RCC 7860 (cell line): ENCODE measurements around the gene DDX1.

ENCODE experiments used
- DNase-seq: peaks from one replicate; pipeline ENCODE4 v3.0.0-alpha.2; 2015; ENCODE audit warnings: low spot score
- FAIRE-seq: peaks from 2 replicates; lab custom pipeline; 2012; peaks lifted over from hg19 to GRCh38; lab: Jason Lieb, UNC

DDX1 gene

DNA sequence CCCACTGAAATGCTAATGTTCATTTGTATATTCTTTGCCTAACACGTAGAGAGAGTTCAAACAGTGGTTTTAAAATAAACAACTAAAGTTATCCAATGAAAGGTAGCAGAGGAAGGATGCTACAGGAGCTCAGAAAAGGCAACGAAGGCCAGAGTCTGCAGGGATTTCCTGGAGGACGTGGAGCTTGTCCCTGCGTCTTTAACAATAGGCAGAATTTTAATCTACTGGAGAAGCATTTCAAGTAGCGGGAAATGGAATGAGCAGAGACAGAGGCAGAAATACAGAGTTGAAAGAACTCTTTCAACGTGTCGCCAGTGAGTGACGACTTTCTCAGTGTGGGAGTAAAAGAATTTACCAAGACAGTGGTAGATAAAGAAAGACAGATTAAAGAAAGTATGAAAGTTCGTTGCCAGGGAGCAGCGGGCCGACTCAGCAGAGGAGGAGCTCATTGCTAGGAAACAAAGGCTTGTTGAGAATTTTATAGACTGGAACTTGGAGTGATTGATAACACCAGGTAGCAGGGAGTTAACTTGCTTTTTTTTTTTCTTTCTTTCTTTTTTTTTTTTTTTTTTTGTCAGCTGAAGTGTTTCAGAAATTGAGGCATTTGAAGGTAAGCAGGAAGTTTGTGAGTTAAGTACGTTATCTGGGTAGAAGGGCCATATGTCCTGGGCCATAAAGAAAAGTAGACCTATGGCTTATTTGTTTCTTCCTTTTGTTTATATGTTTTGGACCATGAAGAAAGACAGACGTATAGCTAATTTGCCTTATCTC, 29.9 kb upstream of the DDX1 start:
- FAIRE-seq (no peak), DNase-seq (peak; percentile 41)

DNA sequence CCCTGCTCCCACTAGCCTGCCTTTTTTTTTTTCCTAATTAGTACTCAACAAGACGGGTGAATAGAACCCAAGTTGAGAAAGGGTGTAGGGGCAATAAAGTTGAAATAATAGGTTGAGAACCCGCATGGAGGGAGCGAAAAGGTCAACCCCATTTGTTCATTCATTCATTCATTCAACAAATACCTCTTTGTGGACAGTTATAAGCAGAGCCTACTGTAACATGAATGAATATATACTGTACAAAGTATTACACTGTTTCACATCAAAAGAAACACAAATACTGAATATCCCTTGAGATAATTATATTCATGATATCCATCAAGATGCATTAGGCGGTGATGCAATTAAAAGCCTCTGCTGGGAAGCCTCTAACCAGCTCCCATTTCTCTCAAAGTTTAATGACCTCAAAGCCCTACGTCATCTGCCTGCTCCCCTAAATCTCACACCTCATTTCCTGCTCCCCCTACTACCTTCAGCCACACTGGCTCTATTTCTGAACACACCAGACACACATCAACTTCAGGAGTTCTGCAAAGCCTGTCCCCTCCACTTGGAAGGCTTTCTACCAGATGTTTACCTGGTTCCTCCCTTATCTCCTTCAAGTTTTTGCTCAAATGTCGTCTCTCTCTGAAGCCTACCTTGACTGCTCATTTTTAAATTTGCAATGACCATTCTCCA, 29.2 kb upstream of the DDX1 start:
- DNase-seq (no peak), FAIRE-seq (no peak)

DNA sequence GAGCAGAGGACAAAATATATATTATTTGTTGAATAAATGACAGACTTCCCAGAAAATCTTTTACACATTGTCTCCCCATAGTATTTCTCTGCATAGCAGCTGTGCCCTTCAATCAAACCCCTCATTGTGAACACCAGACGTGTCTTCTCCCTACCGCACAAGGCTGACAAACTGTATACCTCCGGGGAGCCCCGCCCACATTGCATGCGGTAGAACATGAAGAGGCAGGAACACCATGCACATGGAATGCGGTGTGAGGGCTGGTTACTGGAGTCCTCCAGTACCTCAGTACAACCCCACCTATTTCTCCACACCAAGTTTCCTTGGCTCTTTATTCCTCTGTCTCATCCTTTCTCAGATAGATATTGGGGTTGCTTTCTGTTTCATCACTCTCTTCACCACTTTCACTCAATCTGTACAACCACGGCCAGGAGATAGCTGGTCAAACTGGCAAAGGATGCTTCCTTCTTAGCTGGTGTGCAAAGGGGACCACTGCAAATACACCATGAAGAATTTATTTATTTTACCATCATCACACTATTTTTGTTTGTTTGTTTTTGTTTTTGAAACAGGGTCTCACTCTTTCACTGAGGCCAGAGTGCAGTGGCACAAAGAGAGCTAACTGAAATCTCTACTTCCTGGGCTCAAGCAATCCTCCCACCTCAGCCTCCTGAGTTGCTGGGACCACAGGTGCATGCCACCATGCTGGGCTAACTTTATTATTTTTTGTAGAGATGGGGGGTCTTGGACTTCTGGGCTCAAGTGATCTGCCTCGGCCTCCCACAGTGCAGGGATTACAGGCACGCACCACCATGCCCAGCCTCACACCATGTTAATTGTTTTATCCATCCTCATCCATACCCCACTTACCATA, 28.2 kb upstream of the DDX1 start:
- DNase-seq, result no peak
- no peak for FAIRE-seq

DNA sequence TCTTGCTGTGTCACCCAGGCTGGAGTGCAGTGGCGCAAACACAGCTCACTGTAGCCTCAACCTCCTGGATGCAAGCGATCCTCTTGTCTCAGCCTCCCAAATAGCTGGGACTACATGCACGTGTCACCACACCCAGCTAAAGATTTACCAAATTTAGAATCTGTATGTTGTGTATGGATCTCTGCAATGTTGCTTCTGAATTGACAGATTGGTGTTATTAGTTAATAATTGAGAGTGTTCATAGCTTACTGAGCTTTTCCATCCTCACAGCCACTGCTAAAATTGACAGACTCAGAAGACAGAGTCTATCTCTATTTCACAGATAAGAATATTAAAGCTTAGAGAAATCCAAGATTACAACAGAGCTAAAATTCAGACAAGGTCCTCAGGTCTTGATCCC, 26.3 kb upstream of the DDX1 start:
- FAIRE-seq, result no peak

DNA sequence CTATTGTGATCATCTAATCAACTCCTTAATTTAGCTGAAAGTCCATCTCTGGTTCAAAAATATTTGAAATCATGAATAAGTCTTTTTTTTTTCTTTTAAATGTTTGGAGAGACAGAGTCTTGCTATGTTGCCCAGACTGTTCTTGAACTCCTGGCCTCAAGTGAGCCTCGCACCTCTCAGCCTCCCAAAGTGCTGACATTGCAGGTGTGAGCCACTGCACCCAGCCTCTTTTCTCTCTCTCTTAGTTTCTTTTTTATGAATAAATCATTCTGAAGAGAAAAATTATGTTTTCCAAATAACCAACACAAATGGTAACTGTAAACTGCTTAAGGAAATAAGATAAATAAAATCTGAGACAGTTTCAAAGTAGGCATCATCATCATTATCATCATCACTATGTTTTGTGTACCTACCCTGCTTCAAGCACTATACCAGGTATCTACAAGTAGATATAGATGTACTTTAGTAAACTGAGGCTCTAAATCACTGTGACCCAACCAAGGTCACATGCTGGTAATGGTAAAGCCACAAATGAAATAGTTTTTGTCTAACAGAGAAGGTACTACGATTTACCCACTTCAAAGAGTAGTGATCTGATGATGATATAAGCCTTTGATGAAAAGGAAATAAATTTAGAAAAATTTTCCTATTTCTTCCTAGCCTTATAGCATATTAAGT, 25.5 kb upstream of the DDX1 start:
- DNase-seq (no peak), FAIRE-seq (no peak)

More for the DNA sequence above, 26.3 kb upstream of the DDX1 start:
- DNase-seq, result no peak

DNA sequence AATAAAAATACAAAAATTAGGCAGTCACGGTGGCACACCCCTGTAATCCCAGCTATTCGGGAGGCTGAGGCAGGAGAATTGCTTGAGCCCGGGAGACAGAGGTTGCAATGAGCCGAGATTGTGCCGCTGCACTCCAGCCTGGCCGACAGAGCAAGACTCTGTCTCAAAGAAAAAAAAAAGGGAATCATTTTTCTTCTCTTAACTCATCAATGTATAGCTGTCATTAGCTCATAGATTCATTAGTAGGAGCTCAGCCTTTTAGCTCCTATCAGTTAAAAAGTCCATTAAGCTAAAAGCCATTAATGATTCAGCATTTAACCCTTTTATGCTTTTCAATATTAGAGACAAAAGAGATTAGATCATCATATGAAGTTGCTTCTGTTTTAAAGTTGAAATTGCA, 24.8 kb upstream of the DDX1 start:
- DNase-seq, result no peak
- FAIRE-seq, result no peak

DNA sequence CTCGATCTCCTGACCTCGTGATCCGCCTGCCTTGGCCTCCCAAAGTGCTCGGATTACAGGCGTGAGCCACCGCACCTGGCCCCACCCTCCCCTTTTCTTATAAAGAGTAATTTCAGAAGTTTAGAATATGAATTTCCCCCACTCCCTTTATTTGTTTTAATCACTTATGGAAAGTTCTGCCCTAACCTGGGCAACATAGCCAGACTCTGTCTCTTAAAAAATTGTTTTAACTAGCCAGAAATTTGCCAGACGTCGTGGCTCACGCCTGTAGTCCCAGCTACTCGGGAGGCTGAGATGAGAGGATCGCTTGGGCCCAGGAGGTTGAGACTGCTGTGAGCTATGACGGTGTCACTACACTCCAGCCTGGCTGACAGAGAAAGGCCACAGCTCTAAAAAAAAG, 22.8 kb upstream of the DDX1 start:
- no peak for DNase-seq
- no peak for FAIRE-seq

DNA sequence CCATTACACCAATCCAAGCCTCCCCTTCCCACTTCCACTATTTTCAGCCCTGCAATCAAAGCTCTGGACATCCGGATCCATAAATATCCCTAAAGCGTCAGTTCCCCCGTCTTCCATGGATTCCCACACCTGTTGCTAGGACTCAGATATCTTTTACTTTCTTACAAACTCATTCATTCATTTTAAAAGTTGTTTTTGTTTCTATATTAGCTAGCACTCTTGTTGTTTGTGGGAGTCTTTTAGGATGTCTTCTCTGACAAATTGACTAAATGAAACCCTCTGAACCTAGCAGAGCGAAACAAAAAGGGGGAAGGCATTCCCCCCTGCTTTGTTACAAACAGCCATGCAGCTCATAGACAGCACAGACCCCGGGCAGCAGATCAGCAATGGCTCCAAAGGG, 21.6 kb upstream of the DDX1 start:
- DNase-seq (no peak), FAIRE-seq (no peak)

DNA sequence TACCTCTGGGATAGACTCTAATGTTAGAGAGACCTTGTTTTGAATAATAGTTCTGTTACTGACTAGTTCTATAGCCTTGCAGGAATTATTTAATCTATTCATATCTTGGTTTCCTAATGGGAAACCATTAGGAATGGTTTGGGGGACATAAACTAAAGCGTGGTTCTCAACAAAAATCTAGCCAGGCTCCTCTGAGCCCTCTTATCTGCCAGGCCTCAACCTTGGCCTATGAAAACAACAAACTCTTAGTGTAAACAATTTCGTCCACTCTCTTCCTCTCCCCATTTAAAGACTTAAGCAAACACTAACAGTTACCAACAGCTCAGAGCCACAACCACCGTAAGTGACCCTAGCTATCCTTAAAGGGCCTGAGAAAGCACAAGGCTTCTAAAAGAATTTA, 19.9 kb upstream of the DDX1 start:
- DNase-seq (no peak), FAIRE-seq (no peak)

DNA sequence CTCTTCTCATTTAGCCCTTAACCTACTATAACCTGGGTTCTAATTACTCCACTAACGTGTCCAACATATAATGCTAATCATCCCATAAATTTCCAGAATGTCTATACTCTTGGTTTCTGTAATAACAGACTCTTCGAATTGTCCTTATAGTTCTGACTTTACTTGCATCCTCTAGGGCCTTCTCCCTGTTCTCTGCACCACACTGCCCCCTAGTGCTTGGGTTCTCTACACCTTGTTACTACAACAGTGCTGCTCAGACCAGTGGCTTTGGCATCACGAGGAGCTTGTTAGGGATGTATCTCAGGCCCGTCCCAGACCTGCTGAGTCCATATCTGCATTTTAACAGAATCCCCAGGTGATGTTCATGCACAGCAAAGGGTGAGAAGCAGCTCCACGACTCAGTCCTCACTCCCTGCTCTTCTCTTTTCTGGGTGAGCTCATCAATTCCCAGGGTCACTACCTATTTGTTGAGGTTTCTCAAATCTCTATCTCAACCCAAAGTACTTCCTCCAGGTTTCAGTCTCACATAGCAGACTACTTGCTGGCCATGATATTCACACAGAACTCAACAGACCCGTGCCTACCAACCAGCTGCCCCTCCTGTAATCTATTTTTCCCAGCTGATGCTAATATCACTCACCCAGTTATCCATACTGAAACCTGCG, 14.5 kb upstream of the DDX1 start:
- no peak for FAIRE-seq
- peak; percentile 62 for DNase-seq

DNA sequence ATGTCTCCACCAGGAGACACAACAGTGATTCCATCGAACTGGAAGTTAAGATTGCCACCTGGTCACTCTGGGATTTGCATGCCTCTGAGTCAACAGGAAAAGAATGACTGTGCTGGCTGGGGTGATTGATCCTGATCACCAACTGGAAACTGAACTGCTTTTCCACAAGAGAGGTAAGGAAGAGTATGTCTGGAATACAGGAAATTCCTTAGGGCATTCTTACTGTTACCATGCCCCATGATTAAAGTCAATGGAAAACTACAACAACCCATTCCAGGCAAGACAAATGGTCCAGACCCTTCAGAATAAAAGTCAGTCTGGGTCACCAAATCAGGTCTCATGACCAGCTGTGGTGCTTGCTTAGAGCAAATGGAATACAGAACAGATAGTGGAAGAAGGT, 12.0 kb upstream of the DDX1 start:
- no peak for DNase-seq
- no peak for FAIRE-seq

DNA sequence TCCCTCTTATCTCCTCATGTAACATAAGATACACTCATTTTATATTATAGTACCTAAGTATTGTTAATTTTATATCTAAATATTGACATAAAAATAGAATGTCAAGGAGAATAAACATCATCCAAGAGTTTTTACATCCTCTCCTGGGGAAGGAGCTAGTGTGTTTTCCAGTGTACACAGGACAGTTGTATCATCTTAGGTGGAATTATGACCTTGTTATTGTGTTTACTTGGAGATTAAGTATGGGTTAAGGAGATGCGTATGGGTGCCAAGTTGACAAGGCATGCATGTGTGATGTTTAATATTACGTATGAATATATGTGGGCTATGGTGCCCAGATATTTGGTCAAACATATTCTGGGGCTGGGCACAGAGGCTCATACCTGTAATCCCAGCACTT, 11.2 kb upstream of the DDX1 start:
- FAIRE-seq (no peak), DNase-seq (no peak)

DNA sequence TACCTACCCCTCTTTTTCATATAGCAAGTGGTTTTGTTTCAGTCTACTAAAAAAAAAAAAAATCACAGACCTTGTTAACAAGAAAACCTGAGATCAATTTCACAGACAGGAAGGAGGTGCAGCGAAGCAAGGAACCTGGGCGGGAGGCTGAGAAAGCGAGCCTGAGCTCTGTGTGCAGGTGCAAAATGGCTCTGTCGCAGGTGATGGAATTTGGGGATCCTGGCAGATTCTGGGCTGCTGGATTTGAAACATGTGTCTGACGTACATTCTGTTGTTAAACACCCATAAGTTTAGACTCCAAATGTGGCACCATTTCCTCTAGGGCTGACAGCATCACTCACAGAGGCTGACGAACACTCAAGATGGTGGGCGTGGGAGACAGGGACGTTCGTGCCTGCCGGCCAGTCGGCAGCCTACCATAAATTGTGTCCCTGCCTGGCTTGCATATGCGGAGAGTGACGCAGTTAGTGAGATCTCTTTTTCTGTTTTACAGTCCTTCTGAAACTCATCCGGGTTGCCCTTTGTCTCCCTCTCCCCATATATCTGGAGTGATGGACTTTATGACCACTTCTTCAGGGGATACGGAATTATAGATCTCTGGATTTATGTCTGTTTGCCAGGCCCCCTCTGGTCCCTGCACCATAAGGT, 8.8 kb upstream of the DDX1 start:
- no peak for DNase-seq
- no peak for FAIRE-seq

DNA sequence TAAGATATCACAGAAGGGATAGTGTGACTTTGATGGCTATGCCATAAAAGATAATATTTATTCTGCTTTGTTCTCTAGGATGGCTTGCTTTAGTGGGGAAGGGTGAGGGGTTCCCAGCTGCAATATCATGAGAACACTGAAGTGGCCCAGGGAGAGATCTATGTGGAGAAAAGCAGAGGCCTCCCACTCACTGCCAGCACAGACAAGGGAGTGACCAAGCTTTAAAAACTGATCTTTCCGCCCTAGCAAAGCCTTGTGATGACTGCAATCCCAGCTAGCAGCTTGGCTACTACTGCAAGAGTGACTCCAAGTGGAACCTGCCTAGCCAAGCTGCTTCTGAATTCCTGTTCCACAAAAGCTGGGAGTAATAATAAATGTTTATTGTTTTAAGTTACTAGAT, 7.8 kb upstream of the DDX1 start:
- DNase-seq (no peak), FAIRE-seq (no peak)

DNA sequence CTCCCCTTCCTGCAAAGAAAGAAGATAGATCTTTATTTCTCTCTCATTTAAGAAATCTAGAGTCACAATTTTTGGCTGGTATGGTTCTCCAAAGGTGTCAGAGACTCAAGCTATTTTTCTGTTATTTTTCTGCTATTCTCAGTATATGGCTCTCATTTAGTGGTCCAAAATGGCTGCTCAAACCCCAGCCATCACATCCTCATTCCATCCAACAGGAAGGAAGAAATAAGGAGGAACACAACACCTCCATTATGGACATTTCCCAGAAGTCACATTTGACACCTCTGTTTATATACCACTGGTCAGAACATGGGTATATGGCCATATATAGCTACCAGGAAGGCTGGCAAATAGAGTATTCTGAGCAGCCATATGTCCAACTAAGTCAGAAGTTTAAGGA, 7.4 kb upstream of the DDX1 start:
- DNase-seq (no peak), FAIRE-seq (no peak)

DNA sequence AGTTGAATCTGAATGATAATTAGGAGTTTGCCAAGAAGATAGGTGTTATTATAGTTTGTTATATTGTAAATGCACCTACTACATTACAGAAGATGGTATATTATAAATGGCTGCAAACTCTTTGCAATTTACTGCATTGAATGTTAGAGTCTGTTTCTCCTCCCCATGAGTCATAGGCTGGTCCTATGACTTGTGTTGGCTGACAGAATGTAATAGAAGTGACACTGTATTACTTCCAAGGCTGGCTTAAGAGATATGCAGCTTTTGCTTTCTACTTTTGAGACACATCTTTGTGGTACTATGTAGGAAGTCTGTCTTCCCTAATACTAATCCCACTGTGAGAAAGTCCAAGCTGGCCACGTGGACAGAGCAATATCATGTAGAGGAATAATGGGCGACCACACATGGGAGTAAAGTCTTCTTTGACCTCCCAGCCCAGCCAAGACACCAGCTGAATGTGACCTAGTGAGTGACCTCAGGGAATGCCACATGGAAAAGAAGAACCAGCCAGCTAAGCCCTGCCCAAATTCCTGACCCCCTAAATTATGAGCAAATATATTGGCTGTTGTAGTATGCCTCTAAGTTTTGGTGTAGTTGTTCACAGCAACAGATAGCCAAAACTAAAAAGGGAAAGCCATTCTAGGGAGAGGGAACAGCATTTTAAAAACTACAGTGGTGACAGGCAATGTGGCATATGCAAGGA, 6.8 kb upstream of the DDX1 start:
- no peak for DNase-seq
- no peak for FAIRE-seq

DNA sequence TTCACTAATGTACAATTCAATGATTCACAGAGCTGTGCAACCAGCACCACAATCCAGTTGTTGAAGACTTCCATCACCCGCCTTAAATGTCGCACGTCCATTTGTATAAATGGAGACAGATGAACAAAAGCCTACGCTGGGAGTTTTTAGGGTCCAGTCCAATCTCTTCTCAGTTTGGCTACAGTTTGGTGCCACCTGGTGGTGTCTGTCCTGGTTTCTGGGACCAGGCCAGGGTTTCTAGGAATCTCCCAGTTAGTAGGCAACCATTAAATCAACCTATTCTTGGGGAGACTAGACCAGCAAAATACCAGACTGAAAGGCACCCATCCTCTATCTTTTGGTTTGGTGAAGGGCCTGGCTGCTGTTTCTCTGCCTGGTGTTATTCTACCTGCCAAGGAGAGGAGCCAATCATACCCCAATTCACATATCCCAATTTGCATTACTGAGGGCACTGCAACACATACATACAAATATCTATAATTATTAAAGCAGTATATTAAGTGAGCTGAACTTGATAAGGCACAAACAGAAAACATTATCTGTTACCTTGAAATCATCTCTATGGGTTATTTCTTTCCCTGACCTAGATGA, 3.2 kb upstream of the DDX1 start:
- FAIRE-seq, result no peak
- DNase-seq, result peak; percentile 13

DNA sequence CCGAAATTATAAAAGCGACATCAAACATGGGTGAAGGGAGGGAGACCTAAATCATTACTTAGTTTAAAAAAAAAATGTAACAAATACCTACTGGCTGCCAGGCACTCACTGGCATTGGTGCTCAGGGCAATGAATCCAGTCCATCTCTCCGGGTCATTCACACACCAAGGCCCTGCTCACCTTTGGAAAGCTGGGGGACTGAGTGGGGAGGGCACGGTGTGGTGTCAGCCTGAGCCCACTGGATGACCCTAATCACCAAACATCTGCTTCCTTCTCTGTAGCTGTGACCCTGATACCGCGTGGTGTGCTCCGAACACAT, 336 bp upstream of the DDX1 start:
- FAIRE-seq, result no peak
- no peak for DNase-seq

DNA sequence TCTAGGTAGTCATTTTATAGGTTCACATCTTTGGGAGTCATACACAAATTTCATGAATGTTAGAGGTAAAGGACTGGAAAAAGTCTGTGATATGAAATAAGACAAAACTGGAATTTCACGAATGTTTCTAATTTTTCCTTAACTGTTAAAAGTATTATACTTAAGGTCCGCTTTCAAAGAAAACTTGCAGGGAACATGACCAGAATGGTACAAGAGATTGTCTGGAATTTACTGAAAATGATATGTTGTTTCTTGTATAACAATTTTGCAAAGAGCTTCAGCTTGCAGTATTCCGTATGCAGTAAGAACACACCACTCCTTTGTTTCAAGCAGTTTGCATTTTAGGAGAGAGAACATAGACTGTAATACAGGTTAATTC, 1.6 kb downstream of the DDX1 start:
- no peak for DNase-seq
- FAIRE-seq, result no peak
